NCI-H526 treated with DMSO at 0.1 percent for 48 hours (cell line): Measurements from ENCODE around the gene NPC2.
"Not testable (repeated sequence)": the region's sequence is repeated elsewhere in the genome, so short reads cannot be mapped to it uniquely, and the experiment has no call there.

ENCODE experiments used
- DNase-seq: peaks from one replicate; lab custom pipeline; 2025; lab: John Stamatoyannopoulos, UW

Gene NPC2

DNA sequence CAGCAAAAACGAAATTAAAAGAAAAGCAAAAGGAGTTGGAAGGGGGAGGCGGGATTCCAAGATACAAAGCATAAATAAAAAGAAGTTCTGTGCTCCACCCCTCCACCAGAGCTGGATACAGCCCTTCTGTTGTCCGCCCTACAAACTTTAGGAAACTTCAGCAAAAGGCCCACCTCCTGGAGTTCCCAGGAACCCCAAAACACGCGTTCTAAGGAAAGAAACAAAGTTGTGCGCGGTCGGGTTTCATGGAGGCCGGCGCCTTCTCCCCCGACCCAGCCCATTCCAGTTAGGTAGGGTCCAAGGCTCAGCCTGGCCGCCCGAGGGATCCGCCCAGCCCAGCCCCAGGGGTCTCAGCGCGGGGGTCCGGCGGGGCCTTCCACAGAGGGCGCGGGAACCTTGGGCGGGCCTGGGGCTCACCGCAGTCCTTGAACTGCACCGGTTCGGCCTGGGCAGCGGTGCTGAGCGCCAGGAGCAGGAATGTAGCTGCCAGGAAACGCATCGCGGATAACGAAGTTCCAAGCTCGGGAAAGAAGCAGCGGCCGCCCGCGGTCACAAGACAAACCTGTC, at the start of gene NPC2:
TSS of gene NPC2 (minus strand) at position 530 of the 567 bp plus-strand sequence. CDS start at position 499, 31 bp downstream.
- no peak for DNase-seq

DNA sequence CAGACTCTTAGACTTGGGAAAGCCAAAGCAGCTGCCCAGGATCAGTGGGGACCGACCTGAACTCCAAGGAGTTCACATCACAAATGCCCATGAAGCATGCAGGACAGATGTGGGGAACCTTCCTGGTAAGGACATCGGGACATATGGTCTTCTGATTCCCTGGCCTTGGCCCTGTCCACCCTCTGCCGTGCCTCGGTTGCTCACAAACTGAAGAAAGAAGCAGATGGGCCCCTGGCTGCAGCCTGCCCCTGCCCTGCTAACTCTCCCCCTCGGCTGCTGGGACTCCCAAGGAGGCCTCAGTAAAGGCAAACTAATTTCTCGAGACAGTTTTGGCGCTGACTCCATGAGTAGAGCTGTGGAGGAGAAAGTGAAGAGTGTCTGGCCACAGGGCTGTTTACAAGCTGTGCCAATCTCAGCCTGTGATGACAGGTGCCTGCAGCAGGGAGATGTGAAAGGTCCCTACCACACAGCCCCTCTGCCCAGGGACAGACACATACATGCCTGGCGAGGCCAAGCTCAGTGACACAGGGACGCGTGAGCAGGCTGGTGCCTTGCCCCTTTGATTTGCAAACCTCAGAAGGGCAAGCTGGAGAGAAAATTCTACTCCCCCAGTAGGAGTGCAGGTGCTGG, 49.1 kb upstream of the NPC2 start:
- no peak for DNase-seq

DNA sequence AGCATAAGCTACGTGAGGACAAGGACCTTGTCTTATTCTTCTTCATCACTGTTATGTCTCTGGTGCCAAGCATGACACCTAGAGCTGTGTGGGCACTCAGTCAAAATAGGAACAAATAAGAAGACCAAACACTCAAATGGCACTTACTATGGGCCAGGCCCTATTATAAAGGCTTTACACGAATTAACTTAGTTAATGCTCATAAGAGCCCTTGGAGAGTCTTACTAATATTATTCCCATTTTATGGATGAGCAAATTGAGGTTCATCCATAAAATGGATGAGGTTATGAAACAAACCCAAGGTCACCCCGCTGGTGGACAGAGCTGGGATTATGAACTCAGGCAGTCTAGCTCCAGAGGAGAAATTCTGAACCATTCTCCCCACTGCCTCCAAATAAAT, 48.1 kb upstream of the NPC2 start:
- DNase-seq = no peak

DNA sequence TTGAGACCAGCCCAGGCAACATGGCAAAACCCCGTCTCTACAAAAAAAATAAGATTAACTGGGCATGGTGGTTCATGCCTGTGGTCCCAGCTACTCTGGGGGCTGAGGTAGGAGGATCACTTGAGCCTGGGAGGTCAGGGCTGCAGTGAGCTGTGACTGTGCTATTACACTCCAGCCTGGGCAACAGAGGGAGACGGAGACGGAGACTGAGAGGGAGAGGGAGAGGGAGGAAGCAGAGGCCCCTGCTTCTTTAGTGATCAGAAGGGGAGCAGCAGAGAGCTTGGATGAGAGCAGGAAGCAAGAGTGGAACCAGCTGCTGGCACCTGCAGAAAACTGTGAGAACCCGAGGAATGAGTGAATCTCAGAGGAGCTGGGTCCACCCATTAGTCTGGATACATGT, 46.4 kb upstream of the NPC2 start:
- DNase-seq = no peak

DNA sequence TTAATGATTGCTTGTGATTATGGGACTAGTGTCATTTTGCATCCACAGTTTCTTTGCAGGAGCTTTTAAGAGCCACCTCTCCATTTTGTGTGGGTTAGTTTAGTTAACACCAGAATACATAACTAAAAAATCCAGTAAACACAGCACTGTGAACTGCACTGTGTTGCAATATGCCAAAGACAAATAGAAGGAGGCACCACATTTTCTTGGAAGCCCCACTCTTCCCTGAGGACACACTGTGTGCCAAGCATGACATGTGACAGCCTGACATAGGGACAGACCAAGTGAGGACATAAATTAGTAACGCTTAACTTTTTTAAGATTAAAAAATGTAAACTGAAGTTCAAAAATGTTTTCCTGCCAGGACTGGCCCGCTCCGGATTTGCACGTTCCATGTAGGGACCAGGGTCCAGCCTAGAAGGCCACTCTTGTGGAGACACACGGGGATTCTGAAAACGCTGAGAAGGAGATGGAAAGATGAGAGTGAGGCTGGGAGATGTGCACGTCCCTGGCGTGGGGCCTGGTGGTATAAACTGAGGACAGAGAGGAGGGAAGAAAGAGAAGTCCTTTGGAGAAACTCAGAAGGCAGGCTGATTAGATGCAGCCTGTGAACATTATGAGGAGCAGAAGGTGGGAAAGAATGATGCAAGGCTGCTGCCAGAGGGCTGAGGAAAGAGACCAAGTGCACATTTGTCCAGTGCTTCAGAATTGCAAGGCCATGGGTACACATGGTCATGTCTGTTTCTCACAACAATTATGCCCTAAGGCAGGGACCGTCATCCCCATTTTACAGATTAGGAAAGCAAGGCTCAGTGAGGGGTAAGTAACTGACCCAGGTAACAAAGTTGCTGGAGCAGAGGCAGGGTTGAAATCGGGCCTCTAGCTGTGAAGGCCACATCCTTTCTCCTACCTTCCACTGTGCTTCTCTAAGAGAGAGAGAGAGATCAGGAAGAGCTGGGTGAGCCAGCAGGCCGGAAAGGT, 45.6 kb upstream of the NPC2 start:
- DNase-seq = no peak

DNA sequence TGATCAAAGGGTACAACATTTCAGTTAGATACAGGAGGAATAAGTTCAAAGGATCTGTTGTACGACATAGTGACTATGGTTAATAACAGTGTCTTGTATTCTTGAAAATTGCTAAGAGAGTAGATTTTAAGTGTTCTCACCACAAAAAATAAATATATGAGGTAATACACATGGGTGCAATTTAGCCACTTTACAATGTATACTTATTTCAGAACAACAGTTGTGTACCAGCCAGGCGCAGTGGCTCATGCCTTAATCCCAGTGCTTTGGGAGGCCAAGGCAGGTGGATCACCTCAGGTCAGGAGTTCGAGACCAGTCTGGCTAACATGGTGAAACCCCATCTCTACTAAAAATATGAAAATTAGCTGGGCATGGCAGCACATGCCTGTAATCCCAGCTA, 43.2 kb upstream of the NPC2 start:
- DNase-seq = not testable (repeated sequence)

DNA sequence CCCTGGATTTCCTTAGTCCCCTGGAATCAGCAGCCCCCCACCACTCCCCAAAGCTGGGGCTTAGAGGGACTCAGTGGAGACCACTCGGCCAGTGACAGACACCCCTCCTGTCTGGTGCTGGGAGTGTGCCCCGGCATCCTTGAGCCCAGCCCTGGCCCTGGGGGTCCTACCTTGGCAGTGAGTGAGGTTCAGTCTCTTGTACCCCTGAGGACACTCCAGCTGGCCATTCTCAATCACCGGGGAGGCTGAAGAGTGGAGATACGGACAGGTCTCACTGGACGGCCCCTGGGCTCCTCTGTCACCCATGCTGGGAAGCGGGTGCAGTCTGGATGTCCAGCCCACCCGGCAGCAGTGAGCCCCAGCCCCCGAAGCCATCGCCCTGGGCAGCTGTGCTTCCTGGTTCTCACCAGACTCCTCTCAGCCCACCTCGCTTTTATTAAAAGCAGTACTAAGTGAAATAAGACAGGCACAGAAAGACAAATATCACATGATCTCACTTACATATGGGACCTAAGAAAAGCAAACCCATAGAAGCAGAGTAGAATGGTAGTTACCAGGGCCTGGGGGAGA, 42.7 kb upstream of the NPC2 start:
- DNase-seq = no peak

DNA sequence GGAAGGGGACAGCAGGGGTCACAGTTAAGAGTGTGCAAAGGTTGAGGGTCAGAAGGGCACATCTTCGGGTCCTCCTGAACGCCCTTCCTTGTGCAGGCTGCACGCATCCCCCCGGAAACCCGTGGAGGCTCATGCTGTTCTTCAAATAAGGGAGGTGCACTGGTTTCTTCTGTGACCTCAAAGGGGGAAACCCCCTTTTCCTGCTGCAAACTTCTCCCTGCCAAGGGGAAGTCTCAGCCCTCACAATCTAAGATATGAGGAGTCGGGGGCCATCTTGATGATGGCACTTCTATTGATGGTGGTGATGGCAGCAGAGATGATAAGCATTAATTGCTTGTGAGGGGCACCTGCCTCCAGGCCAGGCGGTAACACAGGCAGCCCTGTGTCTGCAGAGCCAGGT, 40.5 kb upstream of the NPC2 start:
- DNase-seq = no peak

DNA sequence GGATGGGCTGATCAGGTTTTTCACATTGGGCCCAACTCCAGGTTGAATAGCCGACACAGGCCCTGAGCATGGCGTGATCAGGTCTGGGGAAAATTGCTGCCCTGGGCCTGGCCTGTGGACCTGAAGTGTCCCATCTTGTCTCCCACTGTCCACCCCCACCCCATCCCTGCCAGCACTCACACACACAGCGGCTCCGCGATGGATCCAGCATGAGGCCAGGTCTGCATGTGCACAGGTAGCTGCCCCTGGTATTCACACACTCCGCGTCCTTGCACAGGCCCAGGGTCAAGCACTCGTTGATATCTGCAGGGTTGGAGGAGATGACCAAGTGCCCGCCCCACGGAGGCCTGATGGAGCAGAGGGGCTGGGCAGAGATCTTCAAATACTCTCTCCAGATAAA, 39.1 kb upstream of the NPC2 start:
- DNase-seq = no peak

DNA sequence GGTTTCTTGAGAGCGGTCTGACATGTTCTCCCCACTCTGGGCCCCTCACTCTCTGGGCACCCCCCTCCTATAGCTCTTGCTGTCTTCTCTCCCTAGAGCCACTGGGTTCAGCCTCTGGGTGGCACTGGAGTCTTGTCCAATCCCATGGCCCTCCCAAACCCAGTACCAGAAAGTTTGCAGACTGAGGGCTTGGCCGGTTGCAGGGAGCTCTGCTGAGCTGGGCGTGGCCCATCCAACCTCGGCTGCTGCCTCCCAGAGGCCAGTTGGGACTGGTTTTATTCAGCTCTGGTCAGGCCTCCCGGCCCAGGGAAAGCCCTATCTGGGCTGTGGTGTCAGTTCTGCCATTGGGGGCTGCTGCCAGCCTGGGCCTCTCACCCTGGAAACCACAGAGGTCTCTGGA, 38.4 kb upstream of the NPC2 start:
- DNase-seq = no peak

DNA sequence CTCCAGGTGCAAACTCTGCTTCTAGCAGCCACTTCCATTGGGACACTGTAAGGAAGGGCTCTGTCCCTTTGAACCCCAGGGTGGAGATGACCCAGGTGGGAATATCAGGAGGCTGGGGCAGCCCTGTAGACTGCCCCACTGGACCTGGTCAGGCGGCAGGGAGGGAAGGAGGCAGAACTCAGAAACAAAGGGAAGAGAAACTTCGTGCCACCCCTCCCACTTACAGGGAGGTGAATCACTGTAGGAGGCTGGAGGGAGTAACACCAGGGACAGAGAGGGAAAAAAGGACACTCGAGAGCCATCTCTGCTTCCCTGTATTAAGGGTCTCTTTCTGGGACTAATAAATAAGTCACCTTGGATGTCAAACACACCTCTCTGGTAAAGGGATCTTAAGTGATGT, 37.9 kb upstream of the NPC2 start:
- DNase-seq = no peak

DNA sequence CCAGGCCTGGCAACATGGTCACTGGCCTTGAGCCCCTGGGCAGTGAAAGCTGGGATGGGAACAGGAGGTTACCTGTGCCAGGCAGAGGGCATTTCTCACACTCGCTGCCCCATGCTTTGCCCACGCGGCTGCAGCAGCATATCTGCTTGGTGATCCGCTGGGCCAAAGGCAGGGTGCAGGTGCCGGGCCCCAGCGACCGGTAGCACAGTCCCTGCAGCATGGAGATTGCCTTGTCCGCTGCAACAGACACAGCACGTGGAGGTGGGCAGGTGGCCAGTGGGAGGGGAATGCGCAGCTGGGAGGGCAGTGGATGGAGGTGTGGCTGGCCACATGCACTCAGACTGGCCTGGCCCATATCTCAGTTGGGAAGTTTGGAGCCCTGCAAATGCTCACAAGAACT, 35.8 kb upstream of the NPC2 start:
- DNase-seq = no peak

DNA sequence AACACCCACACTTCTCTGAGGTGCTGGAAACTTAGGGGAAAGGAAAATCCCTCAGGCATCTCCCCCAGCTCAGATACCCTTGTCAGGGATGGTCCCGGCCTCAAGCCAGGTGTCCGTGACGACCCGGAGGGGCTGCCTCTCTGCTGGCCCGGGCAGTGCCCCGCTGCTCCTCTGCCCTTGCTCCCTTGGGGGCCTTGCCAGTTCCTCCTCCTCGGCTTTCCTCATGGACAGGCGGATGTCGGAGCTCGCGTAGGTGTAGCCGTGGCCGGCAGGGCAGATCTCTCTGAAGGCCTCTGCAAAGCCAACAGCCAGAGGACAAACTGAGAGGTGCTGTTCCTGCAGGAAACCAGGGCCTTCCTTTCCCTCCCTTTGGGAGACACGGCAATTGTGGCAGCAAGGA, 35.3 kb upstream of the NPC2 start:
- no peak for DNase-seq

DNA sequence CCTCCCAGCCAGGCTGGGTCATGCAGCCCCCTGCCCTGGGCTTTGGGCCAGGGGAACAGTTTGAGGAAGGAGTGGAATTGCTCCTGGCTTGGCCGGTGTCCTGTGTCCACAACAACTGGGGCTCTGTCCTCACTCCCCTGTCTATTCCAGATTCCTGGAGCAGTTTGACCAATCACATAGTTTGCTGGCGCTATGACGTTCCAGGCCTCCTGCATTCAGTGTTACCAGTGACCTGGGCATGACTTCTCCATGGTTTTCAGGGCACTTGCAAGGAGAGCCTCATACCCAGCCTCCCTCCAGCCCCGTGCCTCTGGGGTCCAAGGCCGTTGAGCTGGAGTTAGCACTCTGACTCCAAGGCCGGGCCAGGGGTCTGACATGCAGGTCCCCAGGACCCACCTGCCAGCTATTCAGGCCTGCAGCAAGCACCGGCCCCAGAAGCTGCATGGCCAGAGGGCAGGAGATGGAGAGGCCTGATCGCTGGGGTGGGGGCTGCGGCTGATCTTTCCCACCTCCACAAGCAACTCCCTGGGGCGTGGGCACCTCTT, 34.7 kb upstream of the NPC2 start:
- no peak for DNase-seq

DNA sequence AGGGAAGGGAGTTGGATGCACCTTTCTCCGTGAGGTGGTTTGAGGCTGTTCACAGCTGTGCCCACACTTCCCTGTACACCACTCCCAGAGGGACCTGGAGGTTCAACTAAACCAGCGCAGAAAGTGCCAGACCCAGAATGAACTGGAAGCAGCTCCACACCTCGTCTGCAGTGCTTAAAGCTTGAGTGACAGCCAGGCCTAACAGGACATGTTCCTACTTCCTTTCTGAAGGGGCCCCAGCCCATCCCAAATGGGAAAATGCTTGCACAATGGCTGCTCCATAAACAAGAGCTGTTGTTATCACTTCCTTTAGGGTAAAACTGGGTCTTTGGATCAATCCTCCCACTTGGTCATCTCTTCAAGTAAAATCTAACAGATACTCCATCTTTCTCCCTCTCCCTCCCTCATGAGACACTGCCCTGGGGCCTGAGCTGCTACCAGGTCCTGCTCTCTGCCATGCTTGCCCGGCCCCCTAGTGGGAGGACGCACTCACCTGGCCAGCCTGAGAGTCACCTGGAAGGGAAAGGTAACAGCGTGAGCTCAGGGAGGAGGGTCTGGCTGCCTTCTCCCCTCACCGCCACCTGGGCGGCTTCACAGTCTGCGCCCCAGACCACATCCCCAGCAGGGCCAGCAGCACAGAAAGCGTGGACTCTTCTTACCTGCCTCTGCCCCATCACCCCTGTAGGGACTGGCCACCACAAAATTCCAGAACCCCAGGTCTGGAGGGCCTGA, 33.9 kb upstream of the NPC2 start:
- DNase-seq = no peak

DNA sequence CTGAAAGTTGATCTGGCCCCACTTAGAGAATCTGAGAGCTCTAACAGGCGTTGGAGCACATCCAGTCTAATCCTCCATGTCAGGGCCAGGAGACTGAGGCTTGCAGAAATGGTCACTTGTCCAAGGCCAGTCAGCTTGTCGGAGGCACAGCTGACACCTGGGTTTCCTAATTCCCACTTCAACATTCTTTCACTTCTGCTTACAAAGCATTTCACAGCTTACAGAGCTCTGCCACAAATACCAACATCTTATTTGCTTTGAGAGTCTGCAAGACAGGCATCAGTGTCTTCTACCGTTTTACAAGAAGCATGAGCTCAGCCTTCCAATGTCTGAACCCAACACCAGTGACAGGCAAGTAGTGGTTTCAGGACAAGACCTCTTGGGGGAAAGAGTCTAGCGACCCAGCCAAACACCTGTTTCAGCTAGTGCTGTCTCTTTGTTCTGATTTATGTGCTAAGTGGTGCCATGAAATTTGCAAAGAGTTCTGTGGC, 32.3 kb upstream of the NPC2 start:
- no peak for DNase-seq

DNA sequence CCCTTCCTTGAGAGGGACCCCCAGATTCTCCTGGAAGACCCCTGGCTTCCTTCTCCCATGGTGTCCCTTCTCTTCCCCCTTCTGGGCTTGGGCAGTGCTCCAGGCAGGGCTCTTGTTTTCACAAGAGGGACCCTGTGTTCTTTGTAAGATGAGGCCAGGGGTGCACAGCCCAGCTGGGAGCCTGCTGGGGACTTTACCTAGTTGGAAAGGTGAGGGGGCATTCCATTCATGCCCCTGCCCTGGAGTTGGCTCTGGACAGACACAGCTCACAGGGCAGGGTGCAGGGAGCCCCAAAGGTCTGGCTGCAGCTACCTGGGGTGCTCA, 31.7 kb upstream of the NPC2 start:
- DNase-seq = no peak

DNA sequence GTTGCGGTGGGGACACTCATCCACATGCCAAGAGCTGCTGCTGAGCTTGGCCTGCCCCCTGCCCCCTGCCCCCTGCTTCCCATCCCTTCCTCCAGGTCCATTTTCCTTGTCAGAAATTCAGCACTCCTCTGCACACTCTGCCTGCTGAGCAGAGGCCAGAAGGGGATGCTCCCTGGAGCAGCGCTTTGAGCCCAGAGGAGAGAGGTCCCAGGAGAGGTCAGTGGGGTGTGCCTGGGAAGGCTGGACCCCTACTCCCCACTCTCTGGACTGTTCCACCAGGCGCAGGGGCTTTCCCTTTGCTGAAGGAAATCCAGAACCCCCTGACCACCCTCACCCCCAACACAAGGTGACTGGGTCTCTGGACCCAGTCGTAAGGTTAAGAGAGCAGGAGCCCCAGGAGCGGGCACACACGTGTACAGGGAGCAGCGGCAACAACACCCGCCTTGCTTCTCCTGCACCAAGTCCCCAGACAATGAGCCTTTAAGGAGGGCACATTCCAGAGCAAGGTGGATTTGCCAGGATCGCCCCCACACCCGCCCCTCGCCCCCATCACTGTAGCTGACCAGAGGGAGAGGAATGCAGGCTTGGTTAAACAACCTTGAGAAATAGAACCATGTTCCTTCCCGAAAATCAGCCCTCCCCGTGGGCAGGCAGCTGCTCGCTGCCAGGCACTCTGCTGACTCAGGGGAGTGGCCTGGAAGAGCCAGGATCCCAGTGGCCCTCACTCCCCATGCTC, 31.1 kb upstream of the NPC2 start:
- no peak for DNase-seq

DNA sequence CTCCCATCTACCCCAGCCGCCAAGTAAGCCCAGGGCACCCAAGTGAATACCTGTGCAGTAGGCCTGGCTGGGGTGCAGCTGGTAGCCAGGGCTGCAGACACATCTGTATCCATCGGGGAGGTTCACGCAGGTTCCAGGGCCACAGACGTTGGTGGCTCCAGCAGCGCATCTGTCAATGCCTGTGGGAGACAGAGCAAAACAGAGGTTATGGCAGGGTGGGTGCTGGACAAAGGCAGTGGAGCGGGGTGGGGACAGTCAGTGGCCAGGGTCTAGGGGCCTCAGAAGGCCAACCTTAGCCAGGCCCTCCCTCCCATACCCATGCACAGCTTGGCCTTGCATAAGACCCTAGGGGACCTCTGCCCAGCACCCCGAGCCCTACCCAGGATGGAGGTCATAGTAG, 29.6 kb upstream of the NPC2 start:
- no peak for DNase-seq

DNA sequence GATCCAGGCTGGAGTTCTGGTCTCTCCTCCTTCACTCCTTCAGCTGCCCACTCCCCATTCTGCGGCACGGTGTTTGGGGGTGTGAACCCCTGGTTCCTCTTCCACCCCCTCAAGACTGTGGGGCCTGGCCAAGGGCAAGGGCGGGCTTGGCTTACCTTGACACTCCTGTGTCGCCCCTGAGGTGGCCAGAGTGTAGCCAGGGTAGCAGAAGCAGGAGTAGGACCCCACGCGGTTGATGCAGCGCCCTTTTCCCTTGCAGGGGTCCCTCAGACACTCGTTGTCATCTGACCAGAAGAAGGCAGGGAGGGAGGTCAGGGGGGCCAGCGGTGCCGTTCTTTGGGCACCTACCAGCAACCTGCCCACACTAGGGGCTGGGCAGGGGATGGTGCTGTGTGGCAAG, 28.7 kb upstream of the NPC2 start:
- no peak for DNase-seq
